ENCODE results near the gene PNCK.
"Not testable (repeated sequence)": the region's sequence is repeated elsewhere in the genome, so short reads cannot be mapped to it uniquely, and the experiment has no call there.

Gene PNCK

GRCh38 chrX:153673428-153674218 is at the start of gene PNCK:
PNCK (minus strand) TSS chrX:153673813; CDS start chrX:153673076, 737 bp downstream.
- DNase-seq (ENCODE audit: low read depth in 1 of 2, low spot score in 1 of 2), result no peak
- TF ChIP-seq JUND (IDR thresholded peaks at IDR 0.05; ENCODE audit: low read depth), result no peak
- in situ Hi-C loops (cut with HindIII; ENCODE audit: low pct_unique_long_range_greater_than_20kb, low sequenced_read_pairs), result no loop called here

DNA sequence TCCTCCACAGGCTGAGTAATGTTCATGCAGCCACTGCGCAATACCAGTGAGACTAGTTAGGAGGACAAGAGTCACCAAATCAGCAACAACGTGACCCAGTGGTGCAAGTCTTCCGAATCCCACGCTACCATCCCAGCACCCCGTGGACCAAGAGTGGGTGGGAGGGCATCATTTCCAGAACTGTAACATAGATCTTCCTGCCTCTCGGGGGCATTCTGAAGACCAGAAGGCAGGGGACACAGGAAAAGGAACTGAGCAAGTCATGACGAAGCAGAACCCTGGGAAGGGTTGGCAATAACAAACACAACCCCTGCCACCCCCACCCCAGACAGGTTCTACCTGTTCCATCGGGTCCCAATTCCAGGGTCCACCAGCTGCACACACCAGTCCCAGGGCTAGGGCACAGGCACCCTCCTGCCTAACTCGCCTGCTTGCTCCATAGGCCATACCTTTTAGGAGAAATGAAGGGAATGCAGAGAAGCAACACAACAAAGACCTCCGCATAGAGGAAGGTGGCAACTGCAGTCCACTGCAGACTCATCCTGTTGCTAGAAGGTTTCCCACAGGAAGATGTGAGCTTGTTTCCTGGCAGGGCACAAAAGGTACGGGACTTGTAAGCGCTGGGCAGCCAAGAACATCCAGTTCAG is 49.2 kb upstream of the PNCK start:
- peak in 1 of 2 experiments; percentile 45 for DNase-seq (ENCODE audit: low read depth in 1 of 2, low spot score in 1 of 2)
- in situ Hi-C loops (cut with HindIII; ENCODE audit: low pct_unique_long_range_greater_than_20kb, low sequenced_read_pairs), result no loop called here
- no peak for TF ChIP-seq JUND (IDR thresholded peaks at IDR 0.05; ENCODE audit: low read depth)

DNA sequence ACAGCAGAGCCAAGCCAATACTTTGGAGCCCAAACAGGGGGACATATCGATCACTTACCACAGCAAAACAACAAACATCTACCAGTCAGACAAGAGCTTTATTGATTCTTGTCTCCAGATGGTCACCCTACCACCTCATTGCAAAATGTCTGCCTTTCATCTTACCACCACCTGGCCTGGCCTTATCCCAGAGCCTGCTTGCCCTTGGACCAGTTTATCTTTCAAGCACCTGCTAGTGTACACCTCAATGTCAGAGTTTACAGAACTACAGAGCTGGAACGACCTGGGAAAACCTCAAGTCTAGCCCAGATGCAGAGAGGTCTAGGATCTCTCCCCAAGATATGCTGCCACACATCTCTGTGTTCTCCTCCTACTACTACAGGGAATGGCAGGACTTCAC is 46.1 kb upstream of the PNCK start:
- DNase-seq (ENCODE audit: low read depth in 1 of 2, low spot score in 1 of 2), result no peak
- in situ Hi-C loops (cut with HindIII; ENCODE audit: low pct_unique_long_range_greater_than_20kb, low sequenced_read_pairs), result no loop called here
- TF ChIP-seq JUND (IDR thresholded peaks at IDR 0.05; ENCODE audit: low read depth), result no peak

GRCh38 chrX:153719238-153719637 is 45.6 kb upstream of the PNCK start:
- in situ Hi-C loops (cut with HindIII; ENCODE audit: low pct_unique_long_range_greater_than_20kb, low sequenced_read_pairs), result no loop called here
- no peak for DNase-seq (ENCODE audit: low read depth in 1 of 2, low spot score in 1 of 2)
- TF ChIP-seq JUND (IDR thresholded peaks at IDR 0.05; ENCODE audit: low read depth), result no peak

DNA sequence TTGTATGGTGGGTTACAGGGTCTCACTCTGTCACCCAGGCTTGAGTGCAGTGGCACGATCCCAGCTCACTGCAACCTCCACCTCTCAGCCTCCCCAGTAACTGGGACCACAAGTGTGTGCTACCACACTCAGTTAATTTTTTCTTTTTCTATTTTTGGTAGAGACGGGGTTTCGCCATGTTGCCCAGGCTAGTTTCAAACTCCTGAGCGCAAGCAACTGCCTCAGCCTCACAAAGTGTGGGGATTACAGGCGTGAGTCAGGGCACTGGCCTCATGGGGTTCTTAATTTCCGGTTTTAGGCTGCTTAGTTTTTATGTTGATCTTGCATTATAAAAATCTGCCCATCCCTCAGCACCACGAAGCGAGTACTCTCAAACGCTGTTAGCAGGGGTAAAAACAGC is 43.8 kb upstream of the PNCK start:
- in situ Hi-C loops (cut with HindIII; ENCODE audit: low pct_unique_long_range_greater_than_20kb, low sequenced_read_pairs), result no loop called here
- no peak for DNase-seq (ENCODE audit: low read depth in 1 of 2, low spot score in 1 of 2)
- no peak for TF ChIP-seq JUND (IDR thresholded peaks at IDR 0.05; ENCODE audit: low read depth)

DNA sequence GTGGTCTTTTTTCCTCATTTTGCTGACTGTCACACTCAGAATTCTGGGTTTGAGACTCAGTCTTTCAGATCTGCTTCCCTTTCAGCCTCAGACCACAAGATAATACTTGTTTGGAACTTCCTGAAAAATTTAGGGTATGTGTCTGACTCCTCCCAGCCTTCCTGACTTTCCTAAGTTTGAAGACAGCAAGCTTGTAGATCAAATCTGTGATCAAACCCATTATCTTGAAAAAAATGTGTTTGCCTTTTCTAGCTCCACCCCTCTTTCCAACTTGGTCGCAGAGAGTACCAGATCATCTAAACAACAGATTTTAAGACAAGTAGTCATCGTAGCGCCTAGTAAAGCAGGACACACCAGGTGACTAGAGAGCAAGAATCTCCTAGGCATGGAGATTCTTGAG is 40.6 kb upstream of the PNCK start:
- in situ Hi-C loops (cut with HindIII; ENCODE audit: low pct_unique_long_range_greater_than_20kb, low sequenced_read_pairs), result no loop called here
- TF ChIP-seq JUND (IDR thresholded peaks at IDR 0.05; ENCODE audit: low read depth), result no peak
- DNase-seq (ENCODE audit: low read depth in 1 of 2, low spot score in 1 of 2), result no peak

- DNase-seq (ENCODE audit: low read depth in 1 of 2, low spot score in 1 of 2), result no peak
- no peak for TF ChIP-seq JUND (IDR thresholded peaks at IDR 0.05; ENCODE audit: low read depth)
- in situ Hi-C loops (cut with HindIII; ENCODE audit: low pct_unique_long_range_greater_than_20kb, low sequenced_read_pairs), result no loop called here
Observed at GRCh38 chrX:153709726-153710674, 36.4 kb upstream of the PNCK start.

GRCh38 chrX:153708415-153708814 is 34.8 kb upstream of the PNCK start:
- in situ Hi-C loops (cut with HindIII; ENCODE audit: low pct_unique_long_range_greater_than_20kb, low sequenced_read_pairs), result no loop called here
- peak in 1 of 2 experiments; percentile 49 for DNase-seq (ENCODE audit: low read depth in 1 of 2, low spot score in 1 of 2)
- TF ChIP-seq JUND (IDR thresholded peaks at IDR 0.05; ENCODE audit: low read depth), result no peak

- DNase-seq (ENCODE audit: low read depth in 1 of 2, low spot score in 1 of 2), result no peak
- in situ Hi-C loops (cut with HindIII; ENCODE audit: low pct_unique_long_range_greater_than_20kb, low sequenced_read_pairs), result no loop called here
Observed at GRCh38 chrX:153707406-153707805, 33.8 kb upstream of the PNCK start.

GRCh38 chrX:153706799-153707198 is 33.2 kb upstream of the PNCK start:
- DNase-seq (ENCODE audit: low read depth in 1 of 2, low spot score in 1 of 2), result no peak
- in situ Hi-C loops (cut with HindIII; ENCODE audit: low pct_unique_long_range_greater_than_20kb, low sequenced_read_pairs), result no loop called here
- TF ChIP-seq JUND (IDR thresholded peaks at IDR 0.05; ENCODE audit: low read depth), result no peak

More at GRCh38 chrX:153707406-153707805, 33.8 kb upstream of the PNCK start:
- no peak for TF ChIP-seq JUND (IDR thresholded peaks at IDR 0.05; ENCODE audit: low read depth)

GRCh38 chrX:153705403-153706060 is 31.9 kb upstream of the PNCK start:
- DNase-seq (ENCODE audit: low read depth in 1 of 2, low spot score in 1 of 2); in situ Hi-C loops (cut with HindIII; ENCODE audit: low pct_unique_long_range_greater_than_20kb, low sequenced_read_pairs): not testable (repeated sequence)

DNA sequence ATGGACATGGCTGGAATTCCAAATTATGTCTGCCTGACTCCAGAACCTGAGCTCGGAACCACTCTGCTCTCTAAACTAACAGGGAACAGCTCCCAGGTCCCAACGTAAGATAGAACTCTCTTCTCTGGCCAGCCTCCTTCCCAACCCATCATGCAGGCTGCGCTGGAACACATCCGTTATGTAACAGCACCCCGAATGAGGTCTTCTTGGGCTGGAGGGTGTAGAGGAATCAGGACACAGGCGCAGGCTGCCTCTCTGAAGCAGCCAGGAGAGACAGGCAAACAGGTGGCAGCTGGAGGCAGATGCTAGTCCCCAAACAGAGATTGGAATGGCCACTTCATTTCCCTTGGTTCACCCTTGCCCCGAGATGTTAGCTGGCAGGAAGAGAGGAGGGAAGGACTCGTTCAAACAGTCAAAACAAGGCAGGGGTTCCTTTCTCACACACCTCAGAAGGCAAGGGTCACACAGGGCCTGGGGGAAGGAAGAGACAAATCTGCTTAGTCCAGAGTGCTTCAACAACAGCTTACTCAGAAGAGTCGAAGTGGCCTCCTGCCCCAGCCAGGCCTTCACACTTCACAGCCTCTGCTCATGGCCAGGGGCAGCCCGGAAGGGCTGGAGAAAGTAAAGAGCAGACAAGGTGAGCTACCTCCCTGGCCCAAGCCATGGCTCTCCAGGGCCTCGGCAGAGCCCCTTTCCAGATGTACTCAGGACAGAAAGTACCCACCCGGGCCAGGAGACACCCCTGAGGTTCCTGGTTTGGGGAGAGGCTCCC is 31.2 kb upstream of the PNCK start:
- in situ Hi-C loops (cut with HindIII; ENCODE audit: low pct_unique_long_range_greater_than_20kb, low sequenced_read_pairs); DNase-seq (ENCODE audit: low read depth in 1 of 2, low spot score in 1 of 2): not testable (repeated sequence)

Data from T47D (cell line).